HG02943 (cell line): ENCODE measurements around the gene EXOC3L1.

Source experiments
- ATAC-seq: cut with Tn5 transposase; IDR thresholded peaks from one replicate; pipeline ENCODE4 v1.9.1; 2021; ENCODE audit warnings: mild to moderate bottlenecking, low read depth, moderate library complexity; ENCODE audit not compliant: unreplicated experiment

EXOC3L1 gene, protein sequence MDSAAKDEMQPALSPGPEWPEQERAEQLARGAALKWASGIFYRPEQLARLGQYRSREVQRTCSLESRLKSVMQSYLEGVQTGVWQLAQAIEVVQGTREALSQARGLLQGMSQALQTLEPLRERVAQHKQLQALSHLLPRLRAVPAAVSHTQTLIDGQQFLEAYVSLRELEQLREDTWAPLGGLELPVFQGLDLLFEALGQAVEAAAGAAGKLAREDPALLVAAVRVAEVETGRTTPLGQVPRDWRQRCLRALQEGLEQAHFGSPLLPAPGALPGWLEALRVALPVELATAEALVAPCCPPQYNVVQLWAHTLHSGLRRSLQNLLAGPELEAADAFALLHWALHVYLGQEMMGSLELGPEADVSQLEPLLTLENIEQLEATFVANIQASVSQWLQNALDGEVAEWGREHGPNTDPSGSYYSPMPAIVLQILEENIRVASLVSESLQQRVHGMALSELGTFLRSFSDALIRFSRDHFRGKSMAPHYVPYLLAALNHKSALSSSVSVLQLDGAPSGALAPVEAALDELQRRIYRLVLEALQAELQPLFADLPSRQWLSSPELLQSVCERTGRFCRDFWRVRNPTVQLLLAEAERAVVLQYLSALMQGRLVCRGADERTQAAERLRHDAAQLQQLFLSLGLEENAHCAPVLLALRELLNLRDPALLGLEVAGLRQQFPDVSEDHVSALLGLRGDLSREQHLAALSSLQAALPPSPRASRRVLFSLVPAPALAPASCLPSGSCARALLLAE

DNA sequence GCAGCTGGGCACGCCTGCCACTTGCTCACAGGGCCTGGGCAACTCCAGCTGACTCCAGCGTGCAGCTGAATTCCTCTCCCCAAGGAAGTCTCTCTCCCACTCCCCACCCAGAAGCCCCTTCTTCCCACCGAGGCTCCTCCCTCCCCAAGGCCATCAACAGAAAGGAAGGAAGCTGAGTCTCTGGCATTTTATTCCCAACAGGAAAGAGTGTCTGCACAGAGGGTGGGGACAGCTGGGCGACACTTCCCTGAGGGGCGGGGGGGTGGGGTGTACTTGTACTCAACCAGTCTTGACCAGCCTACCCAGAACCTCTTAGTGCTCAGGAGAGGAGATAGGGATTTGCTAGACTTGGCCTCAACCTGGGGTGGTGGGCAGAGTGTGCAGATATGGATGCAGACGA is at the start of gene EXOC3L1:
EXOC3L1 (minus strand) TSS at position 96 of the 400 bp plus-strand sequence. CDS start 460 bp downstream, outside the sequence.
- ATAC-seq = no peak

DNA sequence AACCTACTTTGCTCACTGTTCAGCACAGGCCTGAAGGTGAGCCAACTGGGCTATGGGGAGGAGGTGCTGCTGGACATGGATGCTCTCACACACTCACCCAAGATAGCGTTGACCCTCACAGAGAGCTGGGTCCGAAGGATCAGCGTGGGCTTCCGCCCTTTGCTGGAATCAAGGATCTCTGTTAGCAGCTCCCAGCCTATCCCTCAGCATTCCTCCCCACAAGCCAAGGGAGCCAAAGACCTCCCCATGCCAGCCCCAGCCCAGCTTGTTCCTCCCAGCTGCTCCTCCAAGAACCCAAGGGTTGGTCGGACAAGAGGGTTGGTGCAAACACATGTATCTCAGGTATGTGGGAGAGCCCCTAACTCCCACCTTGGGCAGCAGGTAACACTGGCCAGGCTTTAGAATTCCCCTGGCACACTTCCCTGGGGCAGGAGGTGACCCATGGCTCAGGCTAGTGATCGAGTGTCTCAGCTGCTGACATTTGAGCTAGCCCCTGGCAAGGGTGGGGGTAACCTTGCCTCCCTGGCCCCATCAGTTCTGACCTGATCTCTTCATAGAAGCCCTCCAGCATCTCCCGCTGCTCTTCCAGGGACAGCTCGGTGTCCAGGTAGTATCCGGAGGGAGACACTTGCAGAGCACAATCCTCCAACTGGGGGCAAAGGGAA is 49.0 kb upstream of the EXOC3L1 start:
- ATAC-seq = no peak

DNA sequence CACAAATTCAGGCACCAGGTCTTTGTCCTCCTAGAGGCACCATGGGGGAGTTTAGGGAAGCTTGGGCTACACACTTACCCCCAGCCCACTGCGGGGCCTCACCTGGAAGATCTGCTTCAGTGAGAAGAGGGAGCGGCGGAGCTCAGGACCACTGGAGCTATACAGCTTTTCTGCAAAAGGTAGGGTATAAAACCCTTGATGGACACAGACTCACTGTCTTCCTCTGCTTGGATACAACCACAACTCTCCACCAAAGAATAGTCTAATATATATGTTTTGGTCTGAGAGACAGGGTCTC is 48.3 kb upstream of the EXOC3L1 start:
- no peak for ATAC-seq

DNA sequence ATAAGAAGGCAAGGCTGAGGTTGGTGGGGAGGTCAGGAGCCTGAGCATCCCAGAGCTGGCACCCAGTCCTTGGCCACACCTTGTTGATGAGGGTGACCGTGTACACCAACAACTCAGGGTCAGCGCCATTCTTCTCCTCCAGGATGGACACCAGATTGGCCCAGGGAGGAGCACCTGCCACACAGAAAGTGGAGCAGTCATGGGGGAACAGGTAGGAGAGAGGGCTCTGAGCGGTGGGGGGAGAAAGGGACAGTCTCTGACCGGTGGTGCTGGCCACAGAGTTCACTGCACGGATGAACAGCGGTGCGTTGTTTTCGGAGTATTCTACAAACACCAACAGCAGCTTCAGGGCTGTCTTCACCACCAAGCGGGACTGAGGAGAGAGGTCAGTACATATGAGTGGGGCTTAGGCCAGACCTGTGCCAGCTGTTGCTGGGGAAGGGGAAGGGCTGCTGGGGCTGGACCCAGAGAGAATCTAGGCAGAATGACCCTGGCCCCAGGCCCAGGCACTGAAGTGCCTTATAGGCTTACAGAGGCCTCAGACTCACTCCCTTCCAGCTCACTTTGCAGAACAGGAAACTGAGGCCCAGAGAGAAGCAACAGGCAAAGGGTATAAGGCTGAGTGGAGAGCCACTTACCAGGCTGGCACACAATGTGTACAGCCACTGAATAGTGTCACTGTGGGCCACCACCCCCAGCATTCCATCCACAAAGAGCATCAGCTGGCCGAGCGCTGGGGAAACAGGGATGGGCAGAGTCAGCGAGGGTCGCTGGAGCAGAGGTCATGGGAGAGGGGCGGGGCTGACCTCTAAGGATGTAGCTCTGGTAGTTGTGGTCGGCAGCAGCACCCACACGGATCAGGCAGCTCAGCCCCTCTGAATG is 47.7 kb upstream of the EXOC3L1 start:
- no peak for ATAC-seq

DNA sequence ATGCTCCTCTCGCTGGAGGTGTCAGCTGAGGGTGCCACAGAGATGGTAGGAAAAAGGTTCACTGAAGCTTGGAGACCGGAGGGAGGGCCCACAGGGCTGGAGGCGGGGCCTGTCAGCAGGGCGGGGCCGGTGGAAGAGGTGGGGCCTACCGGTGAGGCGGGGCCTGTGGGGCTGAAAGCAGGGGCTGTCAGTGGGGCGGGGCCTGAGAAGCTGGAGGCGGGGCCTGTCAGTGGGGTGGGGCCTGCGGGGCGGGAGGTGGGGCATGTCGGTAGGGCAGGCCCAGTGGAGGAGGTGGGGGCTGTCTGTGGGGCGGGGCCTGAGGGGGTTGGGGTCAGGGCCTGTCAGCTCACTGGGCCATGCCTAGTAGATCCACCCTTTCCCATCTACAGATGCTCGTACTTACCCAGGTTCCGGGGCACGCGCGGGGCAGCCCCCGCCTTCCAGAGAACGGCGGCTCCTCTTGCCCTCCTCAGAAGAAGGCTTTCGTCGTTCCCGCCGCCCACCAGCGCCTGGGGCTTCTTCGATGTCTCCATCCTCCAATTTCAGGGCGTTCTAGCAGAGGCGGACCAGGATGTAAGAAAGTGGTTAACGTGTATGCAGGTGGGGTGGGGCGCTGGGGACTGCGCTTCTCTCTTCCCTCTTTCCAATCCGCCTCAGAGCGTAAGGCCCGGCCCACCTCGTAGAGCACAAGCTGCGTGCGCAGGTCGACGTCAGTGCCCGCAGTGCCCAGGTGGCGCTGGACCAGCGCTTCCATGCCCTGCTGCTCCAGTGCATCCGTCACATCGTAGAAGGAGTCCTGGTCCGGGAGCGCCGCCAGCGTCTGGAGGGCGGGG is 46.8 kb upstream of the EXOC3L1 start:
- ATAC-seq = no peak

DNA sequence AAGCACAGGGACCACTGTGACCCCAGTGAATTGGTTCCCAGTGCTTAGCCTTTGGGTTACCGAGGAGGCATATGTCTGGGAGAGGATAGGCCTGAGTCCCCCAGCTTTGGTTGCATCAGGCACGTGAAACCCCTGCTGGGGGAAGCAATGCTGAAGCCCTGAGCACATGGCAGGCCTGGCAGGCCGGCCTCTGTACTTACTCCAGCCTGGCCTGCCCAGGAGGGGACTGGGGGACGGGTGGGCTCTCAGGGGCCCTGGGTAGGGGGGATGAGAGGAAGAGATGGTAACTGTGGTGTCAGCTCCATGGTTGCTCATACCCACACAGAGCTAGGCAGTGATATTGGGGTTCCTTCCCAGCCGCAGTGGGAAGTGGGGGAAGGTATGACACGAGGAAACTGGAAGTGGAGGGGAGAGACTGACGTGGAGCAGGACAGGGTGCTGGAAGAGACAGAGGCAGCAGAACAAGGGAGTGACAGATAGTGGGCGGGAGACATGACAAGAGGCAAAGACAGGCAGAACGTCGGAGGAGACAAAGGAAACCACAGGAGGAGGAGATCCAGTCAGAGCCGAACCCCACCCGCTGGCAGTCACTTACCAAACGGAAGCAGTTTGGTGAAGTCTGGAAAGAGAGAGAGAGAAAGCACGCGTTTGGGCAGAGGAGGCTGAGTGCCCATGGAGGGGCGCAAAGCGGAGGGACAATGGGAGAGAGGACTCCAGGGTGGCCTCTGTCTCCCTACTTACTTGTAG is 46.1 kb upstream of the EXOC3L1 start:
- ATAC-seq = no peak

DNA sequence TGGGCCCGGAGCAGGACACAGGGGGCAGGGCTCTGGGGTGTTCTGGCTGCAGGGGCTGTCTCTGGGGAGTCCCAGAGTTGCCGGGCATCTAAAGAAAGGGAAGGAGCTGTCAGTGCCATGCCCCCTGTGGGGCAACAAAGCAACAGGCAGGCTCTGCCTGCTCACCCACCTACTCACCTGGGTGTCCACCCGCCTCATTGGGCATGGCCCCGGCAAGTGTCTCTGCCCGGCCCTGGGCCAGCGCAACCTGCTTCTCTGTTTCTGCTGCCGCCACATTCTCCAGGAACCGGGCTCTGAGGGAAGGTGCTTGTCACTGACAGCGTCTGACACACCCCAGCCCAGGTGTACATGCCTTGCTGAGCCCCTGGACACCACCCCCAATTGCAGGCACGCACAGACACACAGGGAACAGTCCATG is 44.3 kb upstream of the EXOC3L1 start:
- ATAC-seq = no peak

DNA sequence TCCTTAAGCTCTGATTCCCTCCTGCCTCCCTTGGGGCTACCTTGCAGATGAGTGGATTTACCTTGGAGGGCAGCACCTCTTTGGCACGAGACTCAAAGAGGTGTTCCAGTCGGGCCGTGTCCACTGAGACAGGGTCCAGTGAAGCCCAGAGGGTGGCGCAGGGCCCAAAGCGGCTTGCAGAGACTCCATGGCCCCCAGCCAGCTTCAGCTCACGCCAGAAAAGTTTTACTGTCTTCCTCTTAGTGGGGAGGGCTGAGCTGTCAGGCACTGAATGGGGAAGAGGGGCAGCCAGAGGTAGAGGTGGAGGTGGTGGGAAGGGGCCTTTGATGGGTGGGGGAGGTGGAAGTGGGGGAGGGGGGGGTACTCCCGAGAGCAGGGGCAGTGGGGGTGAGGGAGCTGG is 43.7 kb upstream of the EXOC3L1 start:
- ATAC-seq = no peak

DNA sequence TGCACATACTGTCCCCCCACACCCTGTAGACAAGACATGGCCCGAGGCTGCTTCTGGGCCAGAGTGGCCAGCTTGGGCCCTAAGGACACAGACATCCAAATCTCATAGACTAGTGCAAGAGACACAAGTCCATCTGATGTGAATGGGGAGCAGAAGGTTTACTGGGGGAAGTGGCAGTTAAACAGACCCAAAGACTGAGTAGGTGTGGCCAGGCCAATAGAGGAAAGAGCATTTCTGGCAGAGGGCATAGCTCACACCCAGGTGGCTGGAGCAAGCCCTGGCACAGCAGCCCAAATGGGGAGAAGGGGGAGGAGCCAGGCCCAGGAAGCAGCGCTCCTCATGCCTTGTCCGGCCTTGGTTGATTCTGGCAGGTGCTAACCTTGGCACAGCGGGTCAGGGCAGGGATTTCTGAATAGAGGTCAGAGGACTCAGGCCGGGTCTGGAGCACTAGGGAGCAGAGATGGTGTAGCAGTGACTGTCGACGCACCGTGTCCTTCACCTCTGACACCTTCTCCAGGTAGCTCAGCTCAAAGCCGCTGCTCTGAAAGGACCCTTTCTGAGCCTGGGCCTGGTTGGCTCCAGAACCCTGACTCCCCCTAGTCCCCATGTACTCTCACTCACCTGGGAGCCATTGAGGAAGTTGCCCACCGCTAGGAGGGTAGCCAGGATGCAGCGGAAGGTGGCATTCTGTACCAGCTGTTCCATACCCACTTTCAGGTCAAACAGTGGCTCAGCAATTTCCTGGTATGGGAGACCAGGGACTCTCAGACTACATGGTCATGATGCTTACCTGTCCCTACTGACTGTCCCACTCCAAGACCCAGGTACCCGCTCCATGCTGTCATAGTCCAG is 41.1 kb upstream of the EXOC3L1 start:
- no peak for ATAC-seq

DNA sequence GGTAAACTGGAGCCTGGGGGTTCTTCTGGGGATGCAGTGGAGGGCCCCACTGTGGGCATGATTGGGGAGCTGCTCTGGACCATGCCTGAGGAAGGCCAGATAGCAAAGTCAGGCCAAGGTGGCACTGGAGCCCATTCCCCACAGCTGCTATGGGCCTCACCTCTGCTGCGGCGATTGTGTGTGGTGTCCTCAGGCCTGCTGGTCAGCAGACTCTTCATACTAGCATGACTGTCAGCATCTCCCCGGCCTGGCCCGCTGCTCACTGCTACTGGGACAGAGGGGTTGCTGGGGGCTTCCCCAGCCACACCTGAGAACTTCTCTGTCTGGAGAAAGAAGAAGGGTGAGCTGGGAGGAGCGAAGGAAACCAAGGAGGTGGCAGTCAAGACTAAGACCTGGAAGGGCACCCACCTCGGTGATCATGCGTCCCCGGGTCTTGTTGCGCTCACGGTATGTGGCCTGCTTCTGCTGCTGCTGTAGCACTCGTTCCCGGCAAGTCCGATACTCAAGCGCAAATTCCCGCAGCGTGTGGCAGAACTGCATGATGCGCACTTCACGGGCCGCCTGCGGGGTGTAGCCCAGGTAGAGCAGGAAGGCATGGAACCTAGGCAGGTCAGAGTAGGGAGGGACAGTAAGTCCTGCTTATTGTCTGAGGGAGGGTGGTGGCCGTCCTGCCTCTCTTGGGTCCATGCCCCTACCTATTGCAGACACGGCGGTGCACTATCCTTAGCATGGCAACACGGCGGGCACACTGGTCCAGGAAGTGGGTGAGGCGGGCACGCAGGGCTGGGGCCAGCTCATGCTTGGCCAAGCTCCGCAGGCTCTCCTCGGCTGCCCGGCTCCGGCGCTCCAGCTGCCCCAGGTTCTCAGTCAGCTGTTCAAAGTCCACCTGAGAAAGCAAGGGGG is 40.2 kb upstream of the EXOC3L1 start:
- ATAC-seq = no peak

DNA sequence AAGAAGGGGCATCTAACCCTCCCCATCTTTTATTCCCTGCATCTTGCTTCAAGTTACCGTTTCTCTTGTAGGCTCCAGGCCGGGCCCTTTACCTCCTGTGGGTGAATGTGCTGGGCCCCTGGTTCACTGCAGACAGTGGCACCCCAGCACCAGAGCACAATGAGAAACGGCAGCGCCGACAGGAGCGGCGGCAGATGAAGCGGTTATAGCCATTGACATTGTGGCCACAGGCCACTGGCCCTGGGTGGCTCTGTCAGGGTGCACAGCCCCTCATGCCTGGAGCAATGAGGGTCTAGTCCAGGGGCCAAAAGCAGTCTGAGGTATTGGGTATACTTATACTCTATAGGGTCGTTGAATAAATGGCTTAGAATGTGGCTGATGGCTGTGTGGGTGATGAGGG is 39.0 kb upstream of the EXOC3L1 start:
- no peak for ATAC-seq

DNA sequence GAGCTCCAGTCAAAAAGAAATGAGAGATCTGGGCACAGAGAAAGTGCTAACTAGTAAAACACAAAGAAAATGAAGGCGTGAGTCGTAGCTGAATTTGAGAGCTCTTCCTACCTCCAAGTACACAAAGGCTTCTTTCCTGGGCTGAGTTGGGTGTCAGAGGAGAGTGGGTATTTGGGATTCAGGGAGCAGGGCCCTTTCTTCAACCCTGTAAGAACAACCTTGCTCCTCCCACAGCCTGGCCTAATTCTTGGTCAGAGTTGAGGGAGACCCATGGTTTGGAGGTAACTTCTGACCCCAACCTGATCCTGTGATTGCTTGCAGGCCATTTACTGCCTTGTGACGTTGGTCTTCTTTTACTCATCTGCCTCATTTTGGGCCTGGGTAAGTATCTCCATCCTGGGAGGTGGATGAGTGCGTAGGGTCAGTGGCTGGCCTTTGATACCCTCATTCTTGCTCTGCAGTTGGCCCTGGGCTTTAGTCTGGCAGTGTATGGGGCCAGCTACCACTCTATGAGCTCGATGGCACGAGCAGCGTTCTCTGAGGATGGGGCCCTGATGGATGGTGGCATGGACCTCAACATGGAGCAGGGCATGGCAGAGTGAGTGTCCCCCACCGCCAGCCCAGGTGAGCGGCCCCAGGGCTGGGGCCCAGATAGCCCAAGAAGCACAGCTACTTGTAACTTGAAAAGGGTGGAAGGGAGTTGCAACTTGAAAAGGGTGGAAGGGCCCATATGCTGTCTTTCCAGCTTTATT is 38.3 kb upstream of the EXOC3L1 start:
- no peak for ATAC-seq

DNA sequence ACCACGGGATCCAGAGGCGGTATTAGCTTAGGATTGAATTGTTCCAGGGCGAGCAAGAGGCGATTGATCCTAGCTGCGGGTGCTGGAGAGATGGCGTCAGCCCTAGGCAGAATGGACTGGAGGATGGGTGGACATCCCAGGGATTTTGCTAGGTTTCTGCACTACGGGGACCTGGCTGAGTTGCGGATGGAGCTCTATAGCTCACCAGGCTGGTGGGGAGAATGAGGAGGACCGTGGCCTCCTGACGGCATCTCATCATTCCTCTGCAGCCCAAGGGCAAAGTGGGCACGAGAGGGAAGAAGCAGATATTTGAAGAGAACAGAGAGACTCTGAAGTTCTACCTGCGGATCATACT is 37.6 kb upstream of the EXOC3L1 start:
- no peak for ATAC-seq

DNA sequence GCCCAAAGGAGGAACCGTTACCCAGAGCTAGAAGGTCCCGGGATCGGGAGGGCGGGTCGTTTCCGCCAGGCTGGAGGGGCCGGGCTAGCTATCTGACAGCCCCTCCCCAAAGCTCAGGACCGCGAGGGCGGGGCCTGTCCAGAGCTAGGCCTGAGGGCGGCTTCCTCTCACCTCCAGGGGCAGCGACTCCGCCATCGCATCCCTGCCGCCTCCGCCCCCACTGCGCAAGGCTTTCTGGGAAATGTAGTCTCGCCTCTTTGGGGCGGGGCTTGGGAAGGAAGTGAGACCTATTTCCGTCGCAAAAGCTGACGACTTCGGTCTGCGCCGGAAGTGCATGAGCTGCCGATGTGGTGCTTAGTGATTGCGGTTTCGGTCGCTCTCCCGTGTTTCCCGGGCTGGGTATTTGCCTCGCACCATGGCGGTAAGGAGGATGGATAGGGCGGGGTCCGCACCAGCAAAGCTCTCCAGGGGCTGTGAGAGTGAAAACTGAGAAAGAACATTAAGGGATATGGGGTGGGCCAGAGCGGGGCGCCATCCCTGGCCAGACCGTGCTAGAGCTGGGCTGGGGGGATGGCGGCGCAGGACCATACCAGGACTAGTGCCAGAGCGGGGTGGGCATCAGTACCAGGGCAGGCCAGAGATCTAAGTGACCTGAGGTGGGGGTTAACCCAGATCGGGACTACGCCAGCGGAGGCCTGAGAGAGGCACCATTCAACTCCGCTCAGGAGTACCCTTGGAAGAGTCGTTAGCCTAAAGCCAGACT is 37.0 kb upstream of the EXOC3L1 start, which contains the start of gene TMEM208:
TMEM208 (plus strand) TSS at position 327 of the 763 bp plus-strand sequence; CDS start at position 416, 89 bp downstream.
- peak; percentile 88 for ATAC-seq

DNA sequence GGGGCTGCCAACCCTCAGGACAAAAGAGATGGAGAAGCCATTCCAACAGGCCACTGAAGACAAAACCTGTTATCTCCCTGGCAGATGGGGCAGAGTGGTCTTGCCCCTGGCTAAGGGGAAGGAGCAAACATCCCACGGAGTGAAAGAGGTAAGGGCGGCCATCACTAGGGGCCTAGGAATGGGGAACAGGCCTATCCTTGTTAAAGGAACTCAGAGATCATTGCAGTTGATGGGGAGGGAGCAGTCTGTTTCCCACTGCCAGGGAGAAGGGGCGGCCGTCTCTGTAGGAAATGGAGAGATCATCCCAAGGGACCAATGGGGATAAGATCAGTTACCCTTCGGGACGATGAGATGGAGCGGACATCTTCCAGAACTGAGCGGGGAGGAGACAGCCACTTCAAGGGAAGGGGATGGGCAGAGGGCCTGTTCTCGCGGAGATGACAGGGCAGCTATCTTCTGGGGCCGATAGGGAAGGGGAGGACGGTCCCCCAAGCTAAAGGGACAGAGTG is 36.4 kb upstream of the EXOC3L1 start:
- no peak for ATAC-seq
